ENCODE data around the gene MLXIPL.

DNA sequence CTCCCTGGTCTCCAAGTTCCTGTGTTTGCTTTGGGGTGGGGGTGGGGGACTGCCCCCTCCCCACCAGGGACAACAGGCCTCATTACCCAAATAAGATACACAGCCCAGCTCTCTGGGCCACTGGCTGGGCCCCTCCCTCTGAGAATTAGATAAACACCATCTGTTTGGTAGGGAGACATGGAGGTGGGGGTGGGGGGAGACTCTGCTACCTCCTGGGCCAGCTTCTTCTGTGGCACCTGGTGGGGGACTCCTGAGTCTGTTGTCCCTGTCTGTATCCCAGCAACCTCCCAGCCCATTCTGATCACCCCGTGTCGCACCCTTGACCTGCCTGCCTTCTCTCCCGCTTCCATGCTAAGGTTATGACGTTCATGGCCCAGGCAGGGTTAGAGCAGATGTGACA lies 5.8 kb downstream of the MLXIPL start:
- TF ChIP-seq POLR2A (IDR thresholded peaks at IDR 0.05) = no peak
- TF ChIP-seq, protein P1, sequence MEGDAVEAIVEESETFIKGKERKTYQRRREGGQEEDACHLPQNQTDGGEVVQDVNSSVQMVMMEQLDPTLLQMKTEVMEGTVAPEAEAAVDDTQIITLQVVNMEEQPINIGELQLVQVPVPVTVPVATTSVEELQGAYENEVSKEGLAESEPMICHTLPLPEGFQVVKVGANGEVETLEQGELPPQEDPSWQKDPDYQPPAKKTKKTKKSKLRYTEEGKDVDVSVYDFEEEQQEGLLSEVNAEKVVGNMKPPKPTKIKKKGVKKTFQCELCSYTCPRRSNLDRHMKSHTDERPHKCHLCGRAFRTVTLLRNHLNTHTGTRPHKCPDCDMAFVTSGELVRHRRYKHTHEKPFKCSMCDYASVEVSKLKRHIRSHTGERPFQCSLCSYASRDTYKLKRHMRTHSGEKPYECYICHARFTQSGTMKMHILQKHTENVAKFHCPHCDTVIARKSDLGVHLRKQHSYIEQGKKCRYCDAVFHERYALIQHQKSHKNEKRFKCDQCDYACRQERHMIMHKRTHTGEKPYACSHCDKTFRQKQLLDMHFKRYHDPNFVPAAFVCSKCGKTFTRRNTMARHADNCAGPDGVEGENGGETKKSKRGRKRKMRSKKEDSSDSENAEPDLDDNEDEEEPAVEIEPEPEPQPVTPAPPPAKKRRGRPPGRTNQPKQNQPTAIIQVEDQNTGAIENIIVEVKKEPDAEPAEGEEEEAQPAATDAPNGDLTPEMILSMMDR (IDR thresholded peaks at IDR 0.05) = no peak

All from prostate gland (tissue), 2 donors.